Left ventricle myocardium inferior (tissue), 1 donor: ENCODE measurements around the gene RNF187. TPM values are rescaled to one million over a fixed set of nuclear protein-coding genes. Genes with fewer than 3 reads are reported as not detected.

Source experiments
- DNase-seq: peaks from one replicate; pipeline ENCODE4 v3.0.0-alpha.2; 2020
- H3K27ac ChIP-seq: fragments of 200-600 bp; replicated peaks from 2 replicates; pipeline ENCODE4 v1.8.0; 2021
- H3K27me3 ChIP-seq: fragments of 200-600 bp; 2 replicates; pipeline ENCODE4 v1.8.0; 2021; ENCODE audit warnings: low read depth
- H3K36me3 ChIP-seq: fragments of 200-600 bp; 2 replicates; pipeline ENCODE4 v1.8.0; 2021
- H3K4me1 ChIP-seq: fragments of 200-600 bp; 2 replicates; pipeline ENCODE4 v1.8.0; 2021
- H3K4me3 ChIP-seq: fragments of 200-600 bp; 2 replicates; pipeline ENCODE4 v1.8.0; 2021; ENCODE audit warnings: mild to moderate bottlenecking, moderate library complexity
- H3K9me3 ChIP-seq: fragments of 200-600 bp; replicated peaks from 2 replicates; pipeline ENCODE4 v1.8.0; 2021
- CTCF ChIP-seq: fragments of 200-600 bp; IDR thresholded peaks from 2 replicates; pipeline ENCODE4 v1.8.0; 2021; ENCODE audit warnings: antibody characterized with exemption, mild to moderate bottlenecking, borderline replicate concordance
- intact Hi-C: fragments of 100-400 bp; cut with micrococcal nuclease; formaldehyde crosslinking; loops from one replicate; pipeline ENCODE4 v1.11.0; 2022
- total RNA-seq: library from RNA; stranded (reverse); fragmentation: NEBNext Ultra II Directional; extraction: Animal tissue kit (Norgen Biotek cat#: 25700); gene quantifications from one replicate; pipeline ENCODE4 v1.2.1, GENCODE V29; 2021
- donor health status: DM: no; HTN: yes; CAD: no; lungs with severe emphysema.

RNF187 gene
- total RNA-seq, 1 donor from 2014 or later: 79.5 TPM

DNA sequence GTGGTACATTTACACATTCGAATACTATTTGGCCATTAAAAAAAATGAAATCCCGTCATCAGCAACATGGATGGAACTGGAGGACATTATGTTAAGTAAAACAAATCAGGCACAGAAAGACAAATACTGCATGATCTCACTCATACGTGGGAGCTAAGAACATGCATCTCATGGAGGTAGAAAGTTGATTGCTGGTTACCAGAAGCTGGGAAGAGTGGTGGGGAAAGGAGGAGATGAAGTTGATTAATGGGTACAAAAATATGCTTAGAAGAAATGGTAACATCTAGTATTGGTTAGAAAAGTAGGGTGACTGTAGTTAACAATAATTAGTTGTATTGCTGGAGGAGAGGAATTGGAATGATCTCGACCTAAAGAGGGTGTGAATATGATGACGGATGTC is 24.6 kb upstream of the RNF187 start:
- Histone ChIP-seq H3K36me3 (no peaks in the 10 kb centered on the region), H3K27me3 (peaks cover 89% of the 10 kb centered on the region), H3K9me3 (no peaks in the 10 kb centered on the region), H3K4me1 (peaks cover 38% of the 10 kb centered on the region), H3K4me3 (no peak overlapping the region), H3K27ac (no peak overlapping the region)
- DNase-seq: no peak
- intact Hi-C loops: no loop called here
- TF ChIP-seq CTCF: no peak

GRCh38 chr1:228463009-228463558 is 24.1 kb upstream of the RNF187 start:
- intact Hi-C loops: no loop called here
- peaks cover 33% of the 10 kb centered on the region for H3K4me1 ChIP-seq
- no peak for DNase-seq
- no peaks in the 10 kb centered on the region for H3K9me3 ChIP-seq
- peaks cover 94% of the 10 kb centered on the region for H3K27me3 ChIP-seq
- no peaks in the 10 kb centered on the region for H3K36me3 ChIP-seq
- no peak for TF ChIP-seq CTCF
- H3K4me3 ChIP-seq: no peak overlapping the region
- no peak overlapping the region for H3K27ac ChIP-seq

- no peaks in the 10 kb centered on the region for H3K36me3 ChIP-seq
- intact Hi-C loops: no loop called here
- no peak for DNase-seq
- peaks cover 100% of the 10 kb centered on the region for H3K27me3 ChIP-seq
- peak overlapping the region; percentile 52 for H3K4me3 ChIP-seq
- no peaks in the 10 kb centered on the region for H3K9me3 ChIP-seq
- no peak for TF ChIP-seq CTCF
- peaks cover 26% of the 10 kb centered on the region for H3K4me1 ChIP-seq
- no peak overlapping the region for H3K27ac ChIP-seq
These were observed 23.4 kb upstream of the RNF187 start for GRCh38 chr1:228463559-228464455.

DNA sequence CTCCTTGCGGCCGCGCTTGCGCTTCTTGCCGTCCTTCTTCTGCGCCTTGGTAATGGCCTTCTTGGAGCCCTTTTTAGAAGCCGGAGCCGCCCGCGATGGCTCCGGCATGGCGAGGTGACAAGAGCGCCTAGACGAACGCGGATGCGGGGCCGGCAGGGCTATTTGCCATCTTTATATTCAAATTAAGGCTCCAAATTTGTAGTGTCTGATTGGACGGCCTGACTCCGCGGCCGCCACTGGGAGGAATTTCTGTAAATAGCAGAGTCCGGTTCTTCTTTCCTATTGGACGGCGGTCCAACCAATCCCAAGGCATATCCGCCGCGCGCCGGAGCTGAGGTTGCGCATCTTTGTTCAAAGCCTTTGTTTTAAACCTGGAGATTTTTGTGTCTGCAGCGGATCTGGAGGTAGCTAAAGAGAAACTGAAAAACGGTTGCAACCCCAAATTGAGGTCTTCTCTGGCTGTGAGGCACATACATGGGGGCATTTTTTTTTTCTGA is 22.6 kb upstream of the RNF187 start:
- Histone ChIP-seq H3K4me3 (peak overlapping the region; percentile 52), H3K9me3 (no peaks in the 10 kb centered on the region), H3K36me3 (no peaks in the 10 kb centered on the region), H3K27me3 (peaks cover 100% of the 10 kb centered on the region), H3K4me1 (peaks cover 18% of the 10 kb centered on the region), H3K27ac (no peak overlapping the region)
- intact Hi-C loops: no loop called here
- TF ChIP-seq CTCF: no peak
- peak; percentile 57 for DNase-seq

DNA sequence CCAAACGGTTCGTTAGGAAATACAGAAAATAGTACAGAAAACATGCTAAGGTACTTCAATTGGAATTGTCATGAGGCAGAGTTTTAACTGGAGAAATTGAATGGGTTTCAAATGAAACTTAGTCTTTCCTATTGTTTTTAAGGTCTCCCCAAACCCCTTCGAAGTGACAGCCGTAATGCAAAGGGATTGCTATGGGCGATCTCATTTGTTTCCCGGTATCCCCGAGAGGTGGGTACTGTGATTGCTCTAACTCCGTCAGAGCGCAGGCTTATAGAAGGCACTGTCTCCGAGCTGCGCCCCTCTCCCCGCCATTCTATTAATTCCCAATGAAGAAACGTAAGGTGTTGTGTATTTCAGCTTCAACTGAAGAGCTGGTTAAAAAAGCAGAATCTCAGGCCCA is 22.0 kb upstream of the RNF187 start:
- H3K4me3 ChIP-seq: peak overlapping the region; percentile 52
- H3K27ac ChIP-seq: no peak overlapping the region
- peaks cover 100% of the 10 kb centered on the region for H3K27me3 ChIP-seq
- DNase-seq: no peak
- H3K4me1 ChIP-seq: peaks cover 16% of the 10 kb centered on the region
- intact Hi-C loops: no loop called here
- no peak for TF ChIP-seq CTCF
- no peaks in the 10 kb centered on the region for H3K36me3 ChIP-seq
- no peaks in the 10 kb centered on the region for H3K9me3 ChIP-seq
